IMR-90 (cell line): Measurements from ENCODE around the gene TRAP1. TPM values are rescaled to one million over a fixed set of nuclear protein-coding genes. Genes with fewer than 3 reads are reported as not detected.

Source experiments
- ATAC-seq: fragments of 200-7000 bp; cut with Tn5 transposase; 2 replicates; pipeline ENCODE4 v1.9.1; 2020; ENCODE audit warnings: low read depth, mild to moderate bottlenecking, moderate library complexity
- BruUV-seq: library from RNA; stranded (reverse); fragments of 400-500 nt; replicated peaks from 2 replicates; lab custom pipeline; 2021; lab: Mats Ljungman, UMichigan
- CTCF ChIA-PET: fragments of 300-600 bp; formaldehyde crosslinking; extraction: SDS; loops from one replicate; lab custom pipeline; 2021; ENCODE audit warnings: antibody characterized with exemption; lab: Yijun Ruan, JAX
- POLR2A ChIA-PET: fragments of 300-600 bp; sonication (Branson Sonifier 250); formaldehyde crosslinking; loops from one replicate; lab custom pipeline; 2022; ENCODE audit warnings: antibody characterized with exemption; ENCODE audit not compliant: unreplicated experiment; lab: Charles Lee
- DNase-seq: peaks from one replicate; pipeline ENCODE4 v3.0.0; 2013
- H2AFZ ChIP-seq: replicated peaks from 2 replicates; pipeline ENCODE3; 2013; ENCODE audit warnings: low read length, mild to moderate bottlenecking; ENCODE audit not compliant: poor library complexity
- H2AK5ac ChIP-seq: 2 replicates; pipeline ENCODE4 v1.6.1; 2013; ENCODE audit warnings: low read depth, low read length, inconsistent platforms
- H2AK9ac ChIP-seq: replicated peaks from 2 replicates; pipeline ENCODE3; 2013; ENCODE audit warnings: mild to moderate bottlenecking, low read depth, low read length, moderate library complexity; ENCODE audit not compliant: poor library complexity
- H2BK120ac ChIP-seq: 2 replicates; pipeline ENCODE4 v1.6.1; 2013; ENCODE audit warnings: low read depth, low read length, inconsistent platforms
- H2BK15ac ChIP-seq: 3 replicates; pipeline ENCODE4 v1.6.1; 2013; ENCODE audit warnings: low read depth, low read length, inconsistent platforms
- H2BK20ac ChIP-seq: 2 replicates; pipeline ENCODE4 v1.6.1; 2013; ENCODE audit warnings: low read depth, mild to moderate bottlenecking, inconsistent platforms, low read length, moderate library complexity
- H2BK5ac ChIP-seq: 2 replicates; pipeline ENCODE4 v1.6.1; 2013; ENCODE audit warnings: mild to moderate bottlenecking, low read depth, low read length, inconsistent platforms; ENCODE audit not compliant: poor library complexity, severe bottlenecking
- H3K14ac ChIP-seq: replicated peaks from 2 replicates; pipeline ENCODE4 v1.6.1; 2013; ENCODE audit warnings: low read depth, low read length, inconsistent platforms
- H3K18ac ChIP-seq: 2 replicates; pipeline ENCODE4 v1.6.1; 2013; ENCODE audit warnings: low read depth, low read length, control low read depth
- H3K23ac ChIP-seq: 2 replicates; pipeline ENCODE4 v1.6.1; 2013; ENCODE audit warnings: low read depth, low read length, inconsistent platforms
- H3K27ac ChIP-seq: 2 replicates; pipeline ENCODE4 v1.5.1; 2013; ENCODE audit warnings: mild to moderate bottlenecking, control low read depth, low read length; ENCODE audit not compliant: insufficient read depth
- H3K27me3 ChIP-seq: 2 replicates; pipeline ENCODE4 v1.6.1; 2013; ENCODE audit warnings: low read length; ENCODE audit not compliant: control insufficient read depth, insufficient read depth
- H3K36me3 ChIP-seq: 2 replicates; pipeline ENCODE4 v1.6.1; 2013; ENCODE audit warnings: low read length, mixed read lengths; ENCODE audit not compliant: control insufficient read depth, insufficient read depth
- H3K4ac ChIP-seq: 2 replicates; pipeline ENCODE4 v1.6.1; 2013; ENCODE audit warnings: low read depth, low read length, inconsistent platforms
- H3K4me1 ChIP-seq: 2 replicates; pipeline ENCODE4 v1.6.1; 2013; ENCODE audit warnings: low read length, mixed read lengths; ENCODE audit not compliant: control insufficient read depth, insufficient read depth
- H3K4me2 ChIP-seq: 2 replicates; pipeline ENCODE4 v1.6.1; 2013; ENCODE audit warnings: low read depth, mild to moderate bottlenecking, control low read depth, low read length, moderate library complexity
- H3K4me3 ChIP-seq: 2 replicates; pipeline ENCODE4 v1.5.1; 2013; ENCODE audit warnings: low read depth, mild to moderate bottlenecking, control low read depth, low read length, moderate library complexity; ENCODE audit not compliant: insufficient read depth
- H3K56ac ChIP-seq: 2 replicates; pipeline ENCODE4 v1.6.1; 2013; ENCODE audit warnings: low read length, inconsistent platforms; ENCODE audit not compliant: insufficient read depth; ENCODE audit errors: extremely low read depth
- H3K79me1 ChIP-seq, 2 experiments: 2 replicates each; pipeline ENCODE4 v1.6.1; 2013; ENCODE audit warnings: low read length in 2 of 2, inconsistent platforms in 1 of 2, low read depth in 1 of 2
- H3K9ac ChIP-seq: 2 replicates; pipeline ENCODE4 v1.6.1; 2013; ENCODE audit warnings: low read depth, low read length, control low read depth
- H3K9me1 ChIP-seq: 2 replicates; pipeline ENCODE4 v1.6.1; 2013; ENCODE audit warnings: low read length, inconsistent platforms; ENCODE audit not compliant: insufficient read depth
- H3K9me3 ChIP-seq: 2 replicates; pipeline ENCODE4 v1.6.1; 2013; ENCODE audit warnings: low read length; ENCODE audit not compliant: control insufficient read depth, insufficient read depth
- H4K20me1 ChIP-seq: 2 replicates; pipeline ENCODE4 v1.6.1; 2013; ENCODE audit warnings: low read length, inconsistent platforms; ENCODE audit not compliant: insufficient read depth
- H4K5ac ChIP-seq: 2 replicates; pipeline ENCODE4 v1.6.1; 2013; ENCODE audit warnings: mild to moderate bottlenecking, low read depth, low read length, control low read depth
- H4K8ac ChIP-seq, 2 experiments: 2 replicates each; pipeline ENCODE4 v1.6.1; 2013; ENCODE audit warnings: low read depth in 2 of 2, low read length in 2 of 2, control low read depth in 1 of 2, inconsistent platforms in 1 of 2
- H4K91ac ChIP-seq: 2 replicates; pipeline ENCODE4 v1.6.1; 2013; ENCODE audit warnings: low read depth, low read length, inconsistent platforms; ENCODE audit not compliant: insufficient read depth
- CEBPB ChIP-seq: IDR thresholded peaks from 2 replicates; pipeline ENCODE4 v1.6.1; 2012; ENCODE audit warnings: low read depth, low read length, improper control_type of control experiment
- FOS ChIP-seq: fragments of 150-350 bp; IDR thresholded peaks from 2 replicates; pipeline ENCODE4 v1.6.1; 2016; ENCODE audit warnings: low read depth, low read length
- NFE2L2 ChIP-seq: fragments of 150-350 bp; IDR thresholded peaks from 2 replicates; pipeline ENCODE4 v1.6.1; 2016; ENCODE audit warnings: low read depth, mild to moderate bottlenecking, low read length
- POLR2A ChIP-seq: IDR thresholded peaks from 2 replicates; pipeline ENCODE4 v1.6.1; 2012; ENCODE audit warnings: mild to moderate bottlenecking, low read depth, low read length
- RCOR1 ChIP-seq: IDR thresholded peaks from 2 replicates; pipeline ENCODE4 v1.6.1; 2012; ENCODE audit warnings: mild to moderate bottlenecking, low read length, improper control_type of control experiment; ENCODE audit not compliant: insufficient replicate concordance
- RFX5 ChIP-seq: IDR thresholded peaks from 2 replicates; pipeline ENCODE4 v1.8.0; 2012; ENCODE audit warnings: low read depth, mild to moderate bottlenecking, low read length, moderate library complexity
- SMC3 ChIP-seq: fragments of 150-350 bp; IDR thresholded peaks from 2 replicates; pipeline ENCODE4 v1.6.1; 2016; ENCODE audit warnings: low read depth, mild to moderate bottlenecking, antibody characterized with exemption, low read length, moderate library complexity
- WGBS, 2 experiments: methylation state at CpG; one replicate each; pipeline versions ENCODE4 v1.1.5 to v1.1.7; 2013; ENCODE audit warnings: missing lambda C conversion rate in 2 of 2; ENCODE audit not compliant: insufficient read length in 1 of 2; ENCODE audit errors: extremely low coverage in 2 of 2; 5-methylcytosine and 5-hydroxymethylcytosine counted together
- dilution Hi-C: fragments of 300-500 bp; cut with HindIII; formaldehyde crosslinking; loops from one replicate; pipeline ENCODE4 v1.14.3; 2018; ENCODE audit warnings: low sequenced_read_pairs; ENCODE audit not compliant: unreplicated experiment
- in situ Hi-C: fragments of 300-500 bp; cut with MboI; formaldehyde crosslinking; loops from 3 replicates; pipeline ENCODE4 v1.14.3; 2019; ENCODE audit warnings: low sequenced_read_pairs, inconsistent platforms, mixed read lengths
- intact Hi-C: fragments of 100-400 bp; cut with micrococcal nuclease; formaldehyde crosslinking; loops from 2 replicates; pipeline ENCODE4 v1.10.0; 2022
- polyA plus RNA-seq, 3 experiments: library from polyadenylated mRNA; depleted of rRNA; stranded (reverse); fragments of >200 nt; gene quantifications; 2 replicates each; pipeline ENCODE4 v1.2.3, GENCODE V29; 2012; ENCODE audit warnings: low replicate concordance in 1 of 3
- total RNA-seq: library from RNA; depleted of rRNA; stranded (reverse); fragments of >200 nt; gene quantifications from 2 replicates; pipeline ENCODE4 v1.2.3, GENCODE V29; 2012
- TF ChIP-seq, protein P1 (sequence below): conservative IDR thresholded peaks from 2 replicates; pipeline ENCODE4 v1.5.1; 2012; ENCODE audit warnings: mild to moderate bottlenecking, low read depth, low read length, improper control_type of control experiment
- TF ChIP-seq, protein P2 (sequence below): fragments of 150-350 bp; IDR thresholded peaks from 2 replicates; pipeline ENCODE4 v1.6.1; 2017; ENCODE audit warnings: mild to moderate bottlenecking, antibody characterized with exemption, low read length, low read depth
- TF ChIP-seq, protein P3 (sequence below): fragments of 150-350 bp; IDR thresholded peaks from 2 replicates; pipeline ENCODE4 v1.6.1; 2016; ENCODE audit warnings: low read depth, mild to moderate bottlenecking, low read length, moderate library complexity, borderline replicate concordance

The TRAP1 gene
- total and polyA plus RNA-seq, 2 of the 4 experiments (the other 2 are of a cell fraction) = 139 to 145 TPM

- Histone ChIP-seq H3K23ac (no peak overlapping the region), H4K91ac (no peak overlapping the region), H4K5ac (no peak overlapping the region), H4K20me1 (peaks cover 14% of the 10 kb centered on the region; the same call in 1 of the 2 replicates), H2BK120ac (no peak overlapping the region), H3K4me1 (peaks cover 7% of the 10 kb centered on the region), H3K18ac (no peak overlapping the region), H3K79me1 (peaks cover 33 to 73% of the 10 kb centered on the region in 2 experiments), H3K27ac (no peak overlapping the region), H3K36me3 (peaks cover 49% of the 10 kb centered on the region), H3K9ac (no peak overlapping the region), H3K27me3 (no peaks in the 10 kb centered on the region), H2AK5ac (no peak overlapping the region), H3K9me3 (no peaks in the 10 kb centered on the region), H3K9me1 (peaks cover 23% of the 10 kb centered on the region), H2AFZ (no peak overlapping the region), H2AK9ac (no peak overlapping the region), H3K56ac (no peak overlapping the region), H4K8ac (no peak overlapping the region), H3K4ac (no peak overlapping the region), H2BK5ac (no peak overlapping the region), H3K14ac (no peak overlapping the region), H3K4me2 (no peak overlapping the region), H2BK15ac (no peak overlapping the region), H2BK20ac (no peak overlapping the region), H3K4me3 (no peak overlapping the region)
- ChIA-PET POLR2A (no interaction called here), CTCF (no interaction called here)
- no TSS peak for BruUV-seq
- DNase-seq = no peak
- in situ Hi-C loops (no loop called here), intact Hi-C loops (no loop called here), dilution Hi-C loops (no loop called here)
- TF ChIP-seq POLR2A (no peak), NFE2L2 (no peak), RFX5 (no peak), FOS (no peak), SMC3 (no peak), CEBPB (no peak), RCOR1 (no peak)
- TF ChIP-seq, protein P1, sequence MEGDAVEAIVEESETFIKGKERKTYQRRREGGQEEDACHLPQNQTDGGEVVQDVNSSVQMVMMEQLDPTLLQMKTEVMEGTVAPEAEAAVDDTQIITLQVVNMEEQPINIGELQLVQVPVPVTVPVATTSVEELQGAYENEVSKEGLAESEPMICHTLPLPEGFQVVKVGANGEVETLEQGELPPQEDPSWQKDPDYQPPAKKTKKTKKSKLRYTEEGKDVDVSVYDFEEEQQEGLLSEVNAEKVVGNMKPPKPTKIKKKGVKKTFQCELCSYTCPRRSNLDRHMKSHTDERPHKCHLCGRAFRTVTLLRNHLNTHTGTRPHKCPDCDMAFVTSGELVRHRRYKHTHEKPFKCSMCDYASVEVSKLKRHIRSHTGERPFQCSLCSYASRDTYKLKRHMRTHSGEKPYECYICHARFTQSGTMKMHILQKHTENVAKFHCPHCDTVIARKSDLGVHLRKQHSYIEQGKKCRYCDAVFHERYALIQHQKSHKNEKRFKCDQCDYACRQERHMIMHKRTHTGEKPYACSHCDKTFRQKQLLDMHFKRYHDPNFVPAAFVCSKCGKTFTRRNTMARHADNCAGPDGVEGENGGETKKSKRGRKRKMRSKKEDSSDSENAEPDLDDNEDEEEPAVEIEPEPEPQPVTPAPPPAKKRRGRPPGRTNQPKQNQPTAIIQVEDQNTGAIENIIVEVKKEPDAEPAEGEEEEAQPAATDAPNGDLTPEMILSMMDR = no peak
- TF ChIP-seq, protein P2, sequence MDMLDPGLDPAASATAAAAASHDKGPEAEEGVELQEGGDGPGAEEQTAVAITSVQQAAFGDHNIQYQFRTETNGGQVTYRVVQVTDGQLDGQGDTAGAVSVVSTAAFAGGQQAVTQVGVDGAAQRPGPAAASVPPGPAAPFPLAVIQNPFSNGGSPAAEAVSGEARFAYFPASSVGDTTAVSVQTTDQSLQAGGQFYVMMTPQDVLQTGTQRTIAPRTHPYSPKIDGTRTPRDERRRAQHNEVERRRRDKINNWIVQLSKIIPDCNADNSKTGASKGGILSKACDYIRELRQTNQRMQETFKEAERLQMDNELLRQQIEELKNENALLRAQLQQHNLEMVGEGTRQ = no peak
- TF ChIP-seq, protein P3, sequence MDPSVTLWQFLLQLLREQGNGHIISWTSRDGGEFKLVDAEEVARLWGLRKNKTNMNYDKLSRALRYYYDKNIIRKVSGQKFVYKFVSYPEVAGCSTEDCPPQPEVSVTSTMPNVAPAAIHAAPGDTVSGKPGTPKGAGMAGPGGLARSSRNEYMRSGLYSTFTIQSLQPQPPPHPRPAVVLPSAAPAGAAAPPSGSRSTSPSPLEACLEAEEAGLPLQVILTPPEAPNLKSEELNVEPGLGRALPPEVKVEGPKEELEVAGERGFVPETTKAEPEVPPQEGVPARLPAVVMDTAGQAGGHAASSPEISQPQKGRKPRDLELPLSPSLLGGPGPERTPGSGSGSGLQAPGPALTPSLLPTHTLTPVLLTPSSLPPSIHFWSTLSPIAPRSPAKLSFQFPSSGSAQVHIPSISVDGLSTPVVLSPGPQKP = no peak
- ATAC-seq = no peak
- WGBS, 2 experiments = 97% methylated on average over 7 of the region's 15 CpGs; no CpG with 5 or more reads in 1 of the 2 experiments
Measured at GRCh38 chr16:3752984-3753383, 35.7 kb upstream of the TRAP1 start.
